WTC11 (cell line): ENCODE data around the gene NFU1. TPM values are rescaled to one million over a fixed set of nuclear protein-coding genes. Genes with fewer than 3 reads are reported as not detected.

Experiments used
- ATAC-seq: fragments of 200-7000 bp; cut with Tn5 transposase; 2 replicates; pipeline ENCODE4 v1.10.0; 2021; ENCODE audit warnings: mild to moderate bottlenecking, moderate library complexity
- CTCF ChIA-PET: fragments of 300-600 bp; sonication (Branson Sonifier 250); formaldehyde crosslinking; loops from one replicate; lab custom pipeline; 2021; ENCODE audit warnings: antibody characterized with exemption; lab: Charles Lee
- POLR2A ChIA-PET: fragments of 350-600 bp; sonication (Branson Sonifier 250); formaldehyde crosslinking; loops from one replicate; lab custom pipeline; 2021; ENCODE audit warnings: antibody characterized with exemption; lab: Charles Lee
- DNase-seq: peaks from one replicate; pipeline ENCODE4 v3.0.0; 2021; ENCODE audit warnings: low spot score
- H3K27ac Mint-ChIP-seq: 2 replicates; pipeline ENCODE4 v1.8.0; 2021; ENCODE audit warnings: mixed read lengths
- H3K27me3 Mint-ChIP-seq: 2 replicates; pipeline ENCODE4 v1.8.0; 2021; ENCODE audit warnings: low read depth, mild to moderate bottlenecking, moderate library complexity, mixed read lengths
- H3K36me3 Mint-ChIP-seq: 2 replicates; pipeline ENCODE4 v1.8.0; 2021; ENCODE audit warnings: mixed read lengths
- H3K4me1 Mint-ChIP-seq: 2 replicates; pipeline ENCODE4 v1.8.0; 2022; ENCODE audit warnings: mixed read lengths
- H3K4me3 Mint-ChIP-seq: 2 replicates; pipeline ENCODE4 v1.8.0; 2021; ENCODE audit warnings: mild to moderate bottlenecking, moderate library complexity, mixed read lengths
- H3K9me3 Mint-ChIP-seq: 2 replicates; pipeline ENCODE4 v1.8.0; 2021; ENCODE audit warnings: mixed read lengths
- CBFB ChIP-seq: sonication (generic); formaldehyde crosslinking; IDR thresholded peaks from 2 replicates; pipeline ENCODE4 v1.8.1; 2022; ENCODE audit warnings: mild to moderate bottlenecking, low read depth, missing genetic modification reagents
- CDX4 ChIP-seq: fragments of 250-450 bp; sonication (Bioruptor Pico); IDR thresholded peaks from 2 replicates; pipeline ENCODE4 v1.9.0; 2021; ENCODE audit warnings: moderate library complexity, mild to moderate bottlenecking, inconsistent platforms, borderline replicate concordance
- FOXK1 ChIP-seq: sonication (generic); formaldehyde crosslinking; IDR thresholded peaks from 2 replicates; pipeline ENCODE4 v1.8.0; 2022; ENCODE audit warnings: mild to moderate bottlenecking, moderate library complexity, missing genetic modification reagents
- IRF1 ChIP-seq: sonication (generic); formaldehyde crosslinking; IDR thresholded peaks from 2 replicates; pipeline ENCODE4 v1.8.0; 2023; ENCODE audit warnings: missing genetic modification reagents
- KAT7 ChIP-seq: sonication (generic); formaldehyde crosslinking; IDR thresholded peaks from 2 replicates; pipeline ENCODE4 v1.8.1; 2023; ENCODE audit warnings: missing genetic modification reagents, mild to moderate bottlenecking, borderline replicate concordance
- MAX ChIP-seq: sonication (generic); formaldehyde crosslinking; IDR thresholded peaks from 2 replicates; pipeline ENCODE4 v1.8.0; 2022; ENCODE audit warnings: mild to moderate bottlenecking, missing genetic modification reagents
- MLX ChIP-seq: sonication (generic); formaldehyde crosslinking; IDR thresholded peaks from 2 replicates; pipeline ENCODE4 v1.8.1; 2023; ENCODE audit warnings: mild to moderate bottlenecking, missing genetic modification reagents, moderate library complexity
- MXD4 ChIP-seq: fragments of 250-450 bp; sonication (Bioruptor Pico); IDR thresholded peaks from 2 replicates; pipeline ENCODE4 v1.8.0; 2021; ENCODE audit warnings: mild to moderate bottlenecking, moderate library complexity, borderline replicate concordance
- MYBL2 ChIP-seq: sonication (generic); formaldehyde crosslinking; IDR thresholded peaks from 2 replicates; pipeline ENCODE4 v1.8.1; 2023; ENCODE audit warnings: mild to moderate bottlenecking, moderate library complexity, missing genetic modification reagents
- NFYB ChIP-seq: sonication (generic); formaldehyde crosslinking; conservative IDR thresholded peaks from 2 replicates; pipeline ENCODE4 v1.8.0; 2022; ENCODE audit warnings: low read depth, missing genetic modification reagents
- NR1H2 ChIP-seq: sonication (generic); formaldehyde crosslinking; IDR thresholded peaks from 2 replicates; pipeline ENCODE4 v1.9.0; 2021; ENCODE audit warnings: mild to moderate bottlenecking, moderate library complexity, missing genetic modification reagents
- NR2C2 ChIP-seq: sonication (generic); formaldehyde crosslinking; IDR thresholded peaks from 2 replicates; pipeline ENCODE4 v1.8.0; 2022; ENCODE audit warnings: mild to moderate bottlenecking, missing genetic modification reagents
- SMAD4 ChIP-seq: sonication (generic); formaldehyde crosslinking; IDR thresholded peaks from 2 replicates; pipeline ENCODE4 v1.8.0; 2022; ENCODE audit warnings: mild to moderate bottlenecking, missing genetic modification reagents
- TP53 ChIP-seq: sonication (generic); formaldehyde crosslinking; IDR thresholded peaks from 2 replicates; pipeline ENCODE4 v1.8.1; 2023; ENCODE audit warnings: mild to moderate bottlenecking, missing genetic modification reagents
- USF1 ChIP-seq: sonication (generic); formaldehyde crosslinking; IDR thresholded peaks from 2 replicates; pipeline ENCODE4 v1.8.0; 2022; ENCODE audit warnings: mild to moderate bottlenecking, missing genetic modification reagents
- ZNF121 ChIP-seq: sonication (generic); formaldehyde crosslinking; IDR thresholded peaks from 2 replicates; pipeline ENCODE4 v1.8.0; 2023; ENCODE audit warnings: missing genetic modification reagents
- ZNF232 ChIP-seq: sonication (generic); formaldehyde crosslinking; IDR thresholded peaks from 2 replicates; pipeline ENCODE4 v1.8.0; 2022; ENCODE audit warnings: mild to moderate bottlenecking, missing genetic modification reagents
- ZNF263 ChIP-seq: sonication (generic); formaldehyde crosslinking; IDR thresholded peaks from 2 replicates; pipeline ENCODE4 v1.8.1; 2022; ENCODE audit warnings: low read depth, mild to moderate bottlenecking, moderate library complexity, missing genetic modification reagents
- ZNF317 ChIP-seq: sonication (generic); formaldehyde crosslinking; IDR thresholded peaks from 2 replicates; pipeline ENCODE4 v1.8.1; 2023; ENCODE audit warnings: low read depth, mild to moderate bottlenecking, moderate library complexity, missing genetic modification reagents, borderline replicate concordance
- ZNF416 ChIP-seq: fragments of 250-450 bp; sonication (Bioruptor Pico); IDR thresholded peaks from 2 replicates; pipeline ENCODE4 v1.9.0; 2021; ENCODE audit warnings: mild to moderate bottlenecking, inconsistent platforms
- ZNF671 ChIP-seq: fragments of 250-450 bp; sonication (Bioruptor Pico); IDR thresholded peaks from 2 replicates; pipeline ENCODE4 v1.8.0; 2021; ENCODE audit warnings: mild to moderate bottlenecking
- total RNA-seq: library from RNA; stranded (reverse); gene quantifications from 3 replicates; pipeline ENCODE4 v1.2.3, GENCODE V29; 2021
- TF ChIP-seq, protein P1 (sequence below): sonication (generic); formaldehyde crosslinking; conservative IDR thresholded peaks from 2 replicates; pipeline ENCODE4 v1.8.1; 2023; ENCODE audit warnings: mild to moderate bottlenecking, low read depth, missing genetic modification reagents, moderate library complexity
- TF ChIP-seq, protein P2 (sequence below): sonication (generic); formaldehyde crosslinking; IDR thresholded peaks from 2 replicates; pipeline ENCODE4 v1.8.1; 2022; ENCODE audit warnings: mild to moderate bottlenecking, moderate library complexity, missing genetic modification reagents
- TF ChIP-seq, protein P3 (sequence below): fragments of 200-600 bp; IDR thresholded peaks from 2 replicates; pipeline ENCODE4 v1.8.0; 2022; ENCODE audit warnings: antibody characterized with exemption

NFU1 gene
- total RNA-seq, 1 experiment from 2014 or later, result 39.3 TPM

GRCh38 chr2:69461404-69461803 lies 24.2 kb upstream of the NFU1 start:
- no peak for ATAC-seq
- Mint-ChIP-seq H3K27me3 (no peaks in the 10 kb centered on the region), H3K36me3 (peaks cover 3% of the 10 kb centered on the region; the same call in 1 of the 2 replicates), H3K27ac (no peak overlapping the region), H3K4me3 (no peak overlapping the region), H3K9me3 (no peaks in the 10 kb centered on the region)
- CTCF ChIA-PET, result no interaction called here
- POLR2A ChIA-PET, result no interaction called here
- TF ChIP-seq ZNF263 (CRISPR knock-in tag) (no peak), CDX4 (CRISPR knock-in tag) (no peak), NR2C2 (CRISPR knock-in tag) (no peak), SMAD4 (no peak), ZNF121 (no peak), MXD4 (CRISPR knock-in tag) (no peak), MYBL2 (CRISPR knock-in tag) (no peak), FOXK1 (CRISPR knock-in tag) (no peak)
- TF ChIP-seq, all 79 proteins: peak for 0
- H3K4me1 Mint-ChIP-seq, result peaks cover 8% of the 10 kb centered on the region
- DNase-seq, result no peak

GRCh38 chr2:69459936-69460335 lies 22.7 kb upstream of the NFU1 start:
- Mint-ChIP-seq H3K4me1 (peaks cover 9% of the 10 kb centered on the region), H3K27me3 (no peaks in the 10 kb centered on the region), H3K4me3 (no peak overlapping the region), H3K36me3 (no peaks in the 10 kb centered on the region; the same call in 1 of the 2 replicates), H3K27ac (no peak overlapping the region; the same call in 1 of the 2 replicates), H3K9me3 (no peaks in the 10 kb centered on the region)
- DNase-seq (no peak), ATAC-seq (no peak)
- ChIA-PET POLR2A (no interaction called here), CTCF (no interaction called here)
- TF ChIP-seq, protein P1, sequence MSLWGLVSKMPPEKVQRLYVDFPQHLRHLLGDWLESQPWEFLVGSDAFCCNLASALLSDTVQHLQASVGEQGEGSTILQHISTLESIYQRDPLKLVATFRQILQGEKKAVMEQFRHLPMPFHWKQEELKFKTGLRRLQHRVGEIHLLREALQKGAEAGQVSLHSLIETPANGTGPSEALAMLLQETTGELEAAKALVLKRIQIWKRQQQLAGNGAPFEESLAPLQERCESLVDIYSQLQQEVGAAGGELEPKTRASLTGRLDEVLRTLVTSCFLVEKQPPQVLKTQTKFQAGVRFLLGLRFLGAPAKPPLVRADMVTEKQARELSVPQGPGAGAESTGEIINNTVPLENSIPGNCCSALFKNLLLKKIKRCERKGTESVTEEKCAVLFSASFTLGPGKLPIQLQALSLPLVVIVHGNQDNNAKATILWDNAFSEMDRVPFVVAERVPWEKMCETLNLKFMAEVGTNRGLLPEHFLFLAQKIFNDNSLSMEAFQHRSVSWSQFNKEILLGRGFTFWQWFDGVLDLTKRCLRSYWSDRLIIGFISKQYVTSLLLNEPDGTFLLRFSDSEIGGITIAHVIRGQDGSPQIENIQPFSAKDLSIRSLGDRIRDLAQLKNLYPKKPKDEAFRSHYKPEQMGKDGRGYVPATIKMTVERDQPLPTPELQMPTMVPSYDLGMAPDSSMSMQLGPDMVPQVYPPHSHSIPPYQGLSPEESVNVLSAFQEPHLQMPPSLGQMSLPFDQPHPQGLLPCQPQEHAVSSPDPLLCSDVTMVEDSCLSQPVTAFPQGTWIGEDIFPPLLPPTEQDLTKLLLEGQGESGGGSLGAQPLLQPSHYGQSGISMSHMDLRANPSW, result no peak
- TF ChIP-seq NR1H2 (CRISPR knock-in tag) (no peak), ZNF317 (CRISPR knock-in tag) (no peak), ZNF121 (no peak), TP53 (CRISPR knock-in tag) (no peak), NFYB (CRISPR knock-in tag) (no peak), MAX (no peak), IRF1 (CRISPR knock-in tag) (no peak)
- TF ChIP-seq, protein P2, sequence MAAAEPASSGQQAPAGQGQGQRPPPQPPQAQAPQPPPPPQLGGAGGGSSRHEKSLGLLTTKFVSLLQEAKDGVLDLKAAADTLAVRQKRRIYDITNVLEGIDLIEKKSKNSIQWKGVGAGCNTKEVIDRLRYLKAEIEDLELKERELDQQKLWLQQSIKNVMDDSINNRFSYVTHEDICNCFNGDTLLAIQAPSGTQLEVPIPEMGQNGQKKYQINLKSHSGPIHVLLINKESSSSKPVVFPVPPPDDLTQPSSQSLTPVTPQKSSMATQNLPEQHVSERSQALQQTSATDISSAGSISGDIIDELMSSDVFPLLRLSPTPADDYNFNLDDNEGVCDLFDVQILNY, result no peak

DNA sequence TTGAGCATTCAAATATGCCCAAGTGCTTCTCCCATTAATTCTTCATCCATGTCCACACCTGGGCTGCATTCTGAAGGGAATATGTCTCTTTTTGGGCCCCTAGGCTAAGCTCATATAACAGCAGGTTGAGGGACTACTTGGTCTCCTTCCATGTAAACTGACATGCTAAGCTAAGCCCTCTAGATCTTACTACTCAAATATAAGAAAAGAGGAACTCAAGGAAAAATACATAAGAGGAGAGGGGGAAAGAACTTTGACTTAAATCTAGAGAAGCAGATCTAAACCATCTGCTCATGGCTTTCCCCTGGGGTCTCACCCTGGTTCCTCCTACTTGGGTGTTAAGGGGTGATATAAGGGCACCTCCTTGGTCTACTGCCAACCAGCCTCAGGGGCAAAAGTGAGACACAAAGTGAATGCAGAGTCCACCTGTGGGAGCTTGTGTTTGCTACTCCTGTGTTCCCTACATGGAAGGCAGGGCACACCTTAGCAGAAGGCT lies 19.8 kb upstream of the NFU1 start:
- Mint-ChIP-seq H3K9me3 (no peaks in the 10 kb centered on the region), H3K27ac (no peak overlapping the region), H3K36me3 (no peaks in the 10 kb centered on the region), H3K27me3 (no peaks in the 10 kb centered on the region), H3K4me1 (peaks cover 21% of the 10 kb centered on the region), H3K4me3 (no peak overlapping the region)
- POLR2A ChIA-PET, result no interaction called here
- no peak for DNase-seq
- no peak for ATAC-seq
- CTCF ChIA-PET, result no interaction called here
- no peak for TF ChIP-seq USF1 (CRISPR knock-in tag)
- TF ChIP-seq, protein P3, sequence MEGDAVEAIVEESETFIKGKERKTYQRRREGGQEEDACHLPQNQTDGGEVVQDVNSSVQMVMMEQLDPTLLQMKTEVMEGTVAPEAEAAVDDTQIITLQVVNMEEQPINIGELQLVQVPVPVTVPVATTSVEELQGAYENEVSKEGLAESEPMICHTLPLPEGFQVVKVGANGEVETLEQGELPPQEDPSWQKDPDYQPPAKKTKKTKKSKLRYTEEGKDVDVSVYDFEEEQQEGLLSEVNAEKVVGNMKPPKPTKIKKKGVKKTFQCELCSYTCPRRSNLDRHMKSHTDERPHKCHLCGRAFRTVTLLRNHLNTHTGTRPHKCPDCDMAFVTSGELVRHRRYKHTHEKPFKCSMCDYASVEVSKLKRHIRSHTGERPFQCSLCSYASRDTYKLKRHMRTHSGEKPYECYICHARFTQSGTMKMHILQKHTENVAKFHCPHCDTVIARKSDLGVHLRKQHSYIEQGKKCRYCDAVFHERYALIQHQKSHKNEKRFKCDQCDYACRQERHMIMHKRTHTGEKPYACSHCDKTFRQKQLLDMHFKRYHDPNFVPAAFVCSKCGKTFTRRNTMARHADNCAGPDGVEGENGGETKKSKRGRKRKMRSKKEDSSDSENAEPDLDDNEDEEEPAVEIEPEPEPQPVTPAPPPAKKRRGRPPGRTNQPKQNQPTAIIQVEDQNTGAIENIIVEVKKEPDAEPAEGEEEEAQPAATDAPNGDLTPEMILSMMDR, result no peak
- TF ChIP-seq CBFB (CRISPR knock-in tag), result no peak
- TF ChIP-seq, protein P2, result no peak
- no peak for TF ChIP-seq MLX
- TF ChIP-seq ZNF416 (CRISPR knock-in tag), result no peak
- no peak for TF ChIP-seq ZNF232
- no peak for TF ChIP-seq ZNF671
- no peak for TF ChIP-seq NFYB (CRISPR knock-in tag)
- TF ChIP-seq KAT7, result no peak
